KMS-11 (cell line): Measurements from ENCODE around the gene RELN.

ENCODE experiments used
- H2AFZ ChIP-seq: fragments of 200-600 bp; sonication (generic); 2 replicates; pipeline ENCODE4 v1.6.1; 2016; ENCODE audit warnings: antibody characterized with exemption, mixed run types, low read depth
- H3K27ac ChIP-seq: fragments of 200-600 bp; sonication (generic); 2 replicates; pipeline ENCODE4 v1.6.1; 2016; ENCODE audit warnings: mild to moderate bottlenecking, mixed run types
- H3K27me3 ChIP-seq: fragments of 200-600 bp; sonication (generic); 2 replicates; pipeline ENCODE4 v1.6.1; 2017; ENCODE audit warnings: mild to moderate bottlenecking, low read depth, mixed run types, moderate library complexity; ENCODE audit not compliant: insufficient read depth
- H3K36me3 ChIP-seq: fragments of 200-600 bp; sonication (generic); 2 replicates; pipeline ENCODE4 v1.6.1; 2017; ENCODE audit warnings: mild to moderate bottlenecking, mixed run types; ENCODE audit not compliant: insufficient read depth
- H3K4me1 ChIP-seq: fragments of 200-600 bp; sonication (generic); 2 replicates; pipeline ENCODE4 v1.6.1; 2016; ENCODE audit warnings: mild to moderate bottlenecking, low read depth, mixed run types; ENCODE audit not compliant: poor library complexity, severe bottlenecking
- H3K4me2 ChIP-seq: fragments of 200-600 bp; sonication (generic); 2 replicates; pipeline ENCODE4 v1.7.0; 2016; ENCODE audit warnings: mild to moderate bottlenecking, mixed run types
- H3K4me3 ChIP-seq: fragments of 200-600 bp; sonication (generic); IDR thresholded peaks from 2 replicates; pipeline ENCODE4 v1.6.1; 2017; ENCODE audit warnings: low read depth, low read length, mixed read lengths; ENCODE audit not compliant: insufficient read depth
- H3K79me2 ChIP-seq: fragments of 200-600 bp; sonication (generic); 2 replicates; pipeline ENCODE4 v1.6.1; 2016; ENCODE audit warnings: low read depth, mixed run types; ENCODE audit not compliant: insufficient read depth
- H3K9ac ChIP-seq: fragments of 200-600 bp; sonication (generic); 2 replicates; pipeline ENCODE4 v1.6.1; 2016; ENCODE audit warnings: mild to moderate bottlenecking, mixed run types
- H4K20me1 ChIP-seq: fragments of 200-600 bp; sonication (generic); 2 replicates; pipeline ENCODE4 v1.6.1; 2016; ENCODE audit warnings: mild to moderate bottlenecking, mixed run types; ENCODE audit not compliant: insufficient read depth
- TF ChIP-seq, protein P1 (sequence below): fragments of 200-600 bp; sonication (generic); conservative IDR thresholded peaks from 2 replicates; pipeline ENCODE4 v1.6.1; 2017; ENCODE audit warnings: low read depth, mild to moderate bottlenecking, antibody characterized with exemption, low read length, moderate library complexity, mixed read lengths

Gene RELN

DNA sequence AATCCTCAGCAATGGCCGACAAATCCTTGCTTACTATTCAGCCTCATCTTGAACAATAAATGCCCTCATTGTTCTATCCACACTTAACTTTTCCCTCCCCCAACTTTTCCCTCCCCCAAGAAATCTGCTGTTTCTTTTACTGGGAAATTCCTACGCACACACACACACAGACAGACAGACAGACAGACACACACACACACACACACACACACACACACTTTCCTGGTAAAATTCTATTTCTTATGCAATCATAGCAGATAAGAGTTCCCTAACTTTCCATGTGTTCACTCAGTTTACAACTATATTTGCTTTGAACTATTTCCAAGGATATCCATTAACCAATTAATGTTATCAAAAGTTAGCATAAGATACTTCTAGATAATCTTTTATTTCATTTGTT, 52.9 kb downstream of the RELN start:
- H3K27me3 ChIP-seq, result no peaks in the 10 kb centered on the region
- no peaks in the 10 kb centered on the region for H3K79me2 ChIP-seq
- no peak overlapping the region for H3K9ac ChIP-seq
- no peaks in the 10 kb centered on the region for H3K36me3 ChIP-seq
- H3K27ac ChIP-seq, result no peak overlapping the region
- no peak overlapping the region for H3K4me3 ChIP-seq
- H2AFZ ChIP-seq, result no peak overlapping the region
- TF ChIP-seq, protein P1, sequence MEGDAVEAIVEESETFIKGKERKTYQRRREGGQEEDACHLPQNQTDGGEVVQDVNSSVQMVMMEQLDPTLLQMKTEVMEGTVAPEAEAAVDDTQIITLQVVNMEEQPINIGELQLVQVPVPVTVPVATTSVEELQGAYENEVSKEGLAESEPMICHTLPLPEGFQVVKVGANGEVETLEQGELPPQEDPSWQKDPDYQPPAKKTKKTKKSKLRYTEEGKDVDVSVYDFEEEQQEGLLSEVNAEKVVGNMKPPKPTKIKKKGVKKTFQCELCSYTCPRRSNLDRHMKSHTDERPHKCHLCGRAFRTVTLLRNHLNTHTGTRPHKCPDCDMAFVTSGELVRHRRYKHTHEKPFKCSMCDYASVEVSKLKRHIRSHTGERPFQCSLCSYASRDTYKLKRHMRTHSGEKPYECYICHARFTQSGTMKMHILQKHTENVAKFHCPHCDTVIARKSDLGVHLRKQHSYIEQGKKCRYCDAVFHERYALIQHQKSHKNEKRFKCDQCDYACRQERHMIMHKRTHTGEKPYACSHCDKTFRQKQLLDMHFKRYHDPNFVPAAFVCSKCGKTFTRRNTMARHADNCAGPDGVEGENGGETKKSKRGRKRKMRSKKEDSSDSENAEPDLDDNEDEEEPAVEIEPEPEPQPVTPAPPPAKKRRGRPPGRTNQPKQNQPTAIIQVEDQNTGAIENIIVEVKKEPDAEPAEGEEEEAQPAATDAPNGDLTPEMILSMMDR, result no peak
- no peaks in the 10 kb centered on the region for H3K4me1 ChIP-seq
- no peaks in the 10 kb centered on the region for H4K20me1 ChIP-seq
- H3K4me2 ChIP-seq, result no peak overlapping the region

DNA sequence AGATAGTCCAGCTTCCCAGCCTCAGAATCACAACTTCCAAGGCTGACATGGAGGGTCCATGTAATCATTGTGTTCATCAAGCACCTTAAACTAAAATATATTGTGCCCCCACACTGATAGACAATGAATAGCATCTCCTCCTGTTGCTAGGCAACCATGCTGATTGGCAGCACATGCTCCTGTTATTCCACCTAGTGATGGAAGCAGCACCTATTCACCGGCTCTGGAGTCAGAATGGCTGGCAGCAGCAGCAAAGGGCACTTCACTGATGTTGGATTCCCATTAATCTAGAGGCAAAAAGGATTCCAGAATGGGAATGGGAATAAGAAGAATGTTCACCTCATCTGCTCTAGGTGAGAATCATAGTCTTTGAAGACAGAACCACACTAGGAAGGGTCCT, 55.0 kb downstream of the RELN start:
- no peak overlapping the region for H3K27ac ChIP-seq
- no peaks in the 10 kb centered on the region for H3K4me1 ChIP-seq
- no peak overlapping the region for H3K4me2 ChIP-seq
- TF ChIP-seq, protein P1, result no peak
- no peaks in the 10 kb centered on the region for H4K20me1 ChIP-seq
- no peak overlapping the region for H3K4me3 ChIP-seq
- no peaks in the 10 kb centered on the region for H3K27me3 ChIP-seq
- H2AFZ ChIP-seq, result no peak overlapping the region
- H3K9ac ChIP-seq, result no peak overlapping the region
- no peaks in the 10 kb centered on the region for H3K36me3 ChIP-seq
- no peaks in the 10 kb centered on the region for H3K79me2 ChIP-seq

DNA sequence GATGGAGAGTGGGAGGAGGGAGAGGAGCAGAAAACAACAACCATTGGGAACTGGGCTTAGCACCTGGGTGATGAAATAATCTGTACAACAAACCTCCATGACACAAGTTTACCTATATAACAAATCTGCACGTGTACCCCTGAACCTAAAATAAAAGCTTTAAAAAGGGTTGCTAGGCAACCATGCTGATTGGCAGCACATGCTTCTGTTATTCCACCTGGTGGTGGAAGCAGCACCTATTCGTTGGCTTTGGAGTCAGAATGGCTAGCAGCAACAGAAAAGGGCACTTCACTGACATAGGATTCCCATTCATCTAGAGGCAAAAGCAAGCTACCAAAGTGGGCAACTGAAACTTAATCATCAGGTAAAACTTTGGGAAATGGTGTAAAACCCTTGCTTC, 57.1 kb downstream of the RELN start:
- Histone ChIP-seq H3K79me2 (no peaks in the 10 kb centered on the region), H3K4me1 (no peaks in the 10 kb centered on the region), H3K27me3 (no peaks in the 10 kb centered on the region), H3K9ac (no peak overlapping the region), H3K36me3 (no peaks in the 10 kb centered on the region), H3K4me2 (no peak overlapping the region), H4K20me1 (no peaks in the 10 kb centered on the region), H2AFZ (no peak overlapping the region), H3K27ac (no peak overlapping the region), H3K4me3 (no peak overlapping the region)
- TF ChIP-seq, protein P1, result no peak

DNA sequence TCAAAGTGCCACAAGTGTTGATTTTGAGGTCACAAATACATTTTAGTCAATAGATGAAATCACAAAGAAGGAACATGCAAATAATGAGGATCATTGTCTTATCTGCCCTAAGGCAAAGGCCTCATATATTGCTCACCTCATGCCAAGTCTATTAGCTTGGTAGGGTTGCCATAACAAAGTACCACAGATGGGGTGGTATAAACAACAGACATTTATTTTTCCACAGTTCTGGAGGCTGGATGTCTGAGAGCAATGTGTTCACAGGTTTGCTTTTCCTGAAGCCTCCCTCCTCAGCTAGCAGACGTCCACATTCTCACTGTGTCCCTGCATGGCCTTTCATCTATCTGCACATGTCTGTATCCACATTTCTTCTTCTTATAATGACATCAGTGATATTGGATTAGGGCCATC, 59.6 kb downstream of the RELN start:
- no peak overlapping the region for H2AFZ ChIP-seq
- no peak overlapping the region for H3K4me2 ChIP-seq
- H3K36me3 ChIP-seq, result no peaks in the 10 kb centered on the region
- H3K9ac ChIP-seq, result no peak overlapping the region
- no peaks in the 10 kb centered on the region for H3K4me1 ChIP-seq
- H3K79me2 ChIP-seq, result no peaks in the 10 kb centered on the region
- no peak overlapping the region for H3K4me3 ChIP-seq
- H3K27ac ChIP-seq, result no peak overlapping the region
- H4K20me1 ChIP-seq, result no peaks in the 10 kb centered on the region
- H3K27me3 ChIP-seq, result no peaks in the 10 kb centered on the region
- TF ChIP-seq, protein P1, result no peak

DNA sequence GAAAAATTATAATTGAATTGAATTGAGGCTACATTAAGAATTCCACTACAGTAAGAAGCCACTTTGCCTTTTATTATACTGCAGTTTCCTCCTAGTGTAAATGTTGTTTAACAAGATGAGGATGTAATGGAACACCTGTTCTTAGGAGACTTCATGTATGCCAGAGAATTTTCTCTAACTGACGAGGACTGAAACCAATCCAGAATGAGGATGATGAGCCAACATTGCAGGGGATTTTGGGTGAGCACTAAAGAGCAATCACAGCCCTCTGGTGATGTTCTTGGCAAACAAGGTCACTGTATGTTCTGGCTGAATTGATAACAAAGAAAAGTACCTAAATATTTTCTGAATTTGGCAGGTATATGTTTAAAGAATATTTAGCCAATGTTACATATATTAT, 60.9 kb downstream of the RELN start:
- Histone ChIP-seq H2AFZ (no peak overlapping the region), H3K79me2 (no peaks in the 10 kb centered on the region), H3K27me3 (no peaks in the 10 kb centered on the region), H3K4me1 (no peaks in the 10 kb centered on the region), H3K4me3 (no peak overlapping the region), H3K9ac (no peak overlapping the region), H3K4me2 (no peak overlapping the region), H3K36me3 (no peaks in the 10 kb centered on the region), H3K27ac (no peak overlapping the region), H4K20me1 (no peaks in the 10 kb centered on the region)
- TF ChIP-seq, protein P1, result no peak
